ENCODE measurements around the gene CARD6. TPM values are rescaled to one million over a fixed set of nuclear protein-coding genes. Genes with fewer than 3 reads are reported as not detected.
A peak's percentile ranks its signal among the peaks of the same experiment; 100 is the strongest.

The CARD6 gene
- total and polyA plus RNA-seq, 9 of the 15 experiments (the other 6 are each of a cell fraction or from before 2014, with no cell fraction given): 3.5 to 8.3 (median 5.9) TPM

DNA sequence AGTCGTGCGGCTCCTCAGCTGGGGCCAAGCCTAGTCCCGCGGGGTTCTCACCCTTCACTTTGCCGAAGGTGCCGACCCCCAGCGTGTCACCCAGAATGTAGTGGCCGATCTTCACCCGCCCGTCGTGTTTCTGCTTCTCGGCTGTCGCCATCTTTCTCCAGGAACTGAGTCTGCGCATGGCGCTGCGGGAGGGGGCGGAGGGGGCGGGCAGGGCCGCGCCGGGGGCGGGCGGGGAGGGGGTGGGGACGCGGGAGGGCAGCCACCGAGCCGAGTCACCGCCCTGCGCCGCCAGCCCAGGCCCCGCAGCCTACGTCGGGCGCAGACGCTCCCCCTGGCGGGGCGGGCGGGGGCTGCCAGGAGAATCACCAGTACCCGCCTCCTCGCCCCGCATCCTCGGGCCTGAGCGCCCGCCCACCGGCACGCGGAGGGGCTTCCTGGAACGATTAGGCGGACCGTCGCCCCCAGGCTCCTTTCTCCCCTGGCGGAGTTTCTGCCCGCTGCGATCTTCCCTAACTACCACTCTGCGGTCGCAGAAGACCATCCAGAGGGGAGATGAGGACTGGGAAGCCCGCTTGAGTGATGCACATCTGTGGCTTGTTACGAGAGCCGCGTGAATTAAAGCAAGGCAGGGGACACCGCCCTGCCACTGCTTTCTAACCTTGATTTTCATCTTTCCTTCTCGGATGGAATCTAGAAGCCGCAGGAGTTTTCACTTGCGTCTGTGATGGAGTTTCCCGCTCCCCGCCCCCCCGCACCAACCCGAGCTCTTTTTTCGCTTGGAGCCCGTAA, 43.0 kb upstream of the CARD6 start, which contains the start of gene PRKAA1 (continued):
- TF ChIP-seq, protein P1, sequence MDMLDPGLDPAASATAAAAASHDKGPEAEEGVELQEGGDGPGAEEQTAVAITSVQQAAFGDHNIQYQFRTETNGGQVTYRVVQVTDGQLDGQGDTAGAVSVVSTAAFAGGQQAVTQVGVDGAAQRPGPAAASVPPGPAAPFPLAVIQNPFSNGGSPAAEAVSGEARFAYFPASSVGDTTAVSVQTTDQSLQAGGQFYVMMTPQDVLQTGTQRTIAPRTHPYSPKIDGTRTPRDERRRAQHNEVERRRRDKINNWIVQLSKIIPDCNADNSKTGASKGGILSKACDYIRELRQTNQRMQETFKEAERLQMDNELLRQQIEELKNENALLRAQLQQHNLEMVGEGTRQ (CRISPR knock-in tag; IDR thresholded peaks at IDR 0.05): no peak
- TF ChIP-seq NONO (IDR thresholded peaks at IDR 0.05; ENCODE audit: low read depth in 2 of 2, low read length in 1 of 2) (no peak), ZKSCAN8 (CRISPR knock-in tag; IDR thresholded peaks at IDR 0.05) (no peak), TGIF2 (CRISPR knock-in tag; IDR thresholded peaks at IDR 0.05) (no peak), ZNF830 (CRISPR knock-in tag; IDR thresholded peaks at IDR 0.05) (peak; percentile 34; the same call in 1 of the 2 replicates), ADNP (tag; IDR thresholded peaks at IDR 0.05) (no peak), NR1H2 (CRISPR knock-in tag; IDR thresholded peaks at IDR 0.05) (no peak), RBM25 (IDR thresholded peaks at IDR 0.05; ENCODE audit: low read depth, low read length, severe bottlenecking) (no peak), FUS (optimal IDR thresholded peaks at IDR 0.05; ENCODE audit: low read depth, low read length) (no peak), POLR2G (IDR thresholded peaks at IDR 0.05; ENCODE audit: low read depth, low read length) (peak; percentile 93), TFAM (CRISPR knock-in tag; conservative IDR thresholded peaks at IDR 0.05) (no peak), NR4A1 (CRISPR knock-in tag; IDR thresholded peaks at IDR 0.05) (peak; percentile 57; the same call in 1 of the 2 replicates), NR4A1 (tag; IDR thresholded peaks at IDR 0.05) (0 out of 2 replicates have a peak, but pooled peaks have one; percentile 42), PHF21A (IDR thresholded peaks at IDR 0.05; ENCODE audit: borderline replicate concordance, low read depth) (no peak), ZKSCAN1 (IDR thresholded peaks at IDR 0.05; ENCODE audit: low read depth, low read length) (no peak), MCM5 (IDR thresholded peaks at IDR 0.05; ENCODE audit: low read depth) (no peak), NCOA1 (IDR thresholded peaks at IDR 0.05; ENCODE audit: low read depth) (0 out of 2 replicates have a peak, but pooled peaks have one; percentile 38), ZNF644 (tag; IDR thresholded peaks at IDR 0.05; ENCODE audit: low read depth) (no peak), ZFP30 (CRISPR knock-in tag; IDR thresholded peaks at IDR 0.05; ENCODE audit: borderline replicate concordance) (no peak), NFIX (CRISPR knock-in tag; IDR thresholded peaks at IDR 0.05; ENCODE audit: low read depth) (no peak), MCM2 (IDR thresholded peaks at IDR 0.05; ENCODE audit: low read depth) (no peak)
- TF ChIP-seq, protein P2, sequence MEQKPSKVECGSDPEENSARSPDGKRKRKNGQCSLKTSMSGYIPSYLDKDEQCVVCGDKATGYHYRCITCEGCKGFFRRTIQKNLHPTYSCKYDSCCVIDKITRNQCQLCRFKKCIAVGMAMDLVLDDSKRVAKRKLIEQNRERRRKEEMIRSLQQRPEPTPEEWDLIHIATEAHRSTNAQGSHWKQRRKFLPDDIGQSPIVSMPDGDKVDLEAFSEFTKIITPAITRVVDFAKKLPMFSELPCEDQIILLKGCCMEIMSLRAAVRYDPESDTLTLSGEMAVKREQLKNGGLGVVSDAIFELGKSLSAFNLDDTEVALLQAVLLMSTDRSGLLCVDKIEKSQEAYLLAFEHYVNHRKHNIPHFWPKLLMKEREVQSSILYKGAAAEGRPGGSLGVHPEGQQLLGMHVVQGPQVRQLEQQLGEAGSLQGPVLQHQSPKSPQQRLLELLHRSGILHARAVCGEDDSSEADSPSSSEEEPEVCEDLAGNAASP (IDR thresholded peaks at IDR 0.05): no peak
- TF ChIP-seq, protein P3, sequence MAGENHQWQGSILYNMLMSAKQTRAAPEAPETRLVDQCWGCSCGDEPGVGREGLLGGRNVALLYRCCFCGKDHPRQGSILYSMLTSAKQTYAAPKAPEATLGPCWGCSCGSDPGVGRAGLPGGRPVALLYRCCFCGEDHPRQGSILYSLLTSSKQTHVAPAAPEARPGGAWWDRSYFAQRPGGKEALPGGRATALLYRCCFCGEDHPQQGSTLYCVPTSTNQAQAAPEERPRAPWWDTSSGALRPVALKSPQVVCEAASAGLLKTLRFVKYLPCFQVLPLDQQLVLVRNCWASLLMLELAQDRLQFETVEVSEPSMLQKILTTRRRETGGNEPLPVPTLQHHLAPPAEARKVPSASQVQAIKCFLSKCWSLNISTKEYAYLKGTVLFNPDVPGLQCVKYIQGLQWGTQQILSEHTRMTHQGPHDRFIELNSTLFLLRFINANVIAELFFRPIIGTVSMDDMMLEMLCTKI (IDR thresholded peaks at IDR 0.05; ENCODE audit: partially characterized antibody): no peak
- TF ChIP-seq, protein P4, sequence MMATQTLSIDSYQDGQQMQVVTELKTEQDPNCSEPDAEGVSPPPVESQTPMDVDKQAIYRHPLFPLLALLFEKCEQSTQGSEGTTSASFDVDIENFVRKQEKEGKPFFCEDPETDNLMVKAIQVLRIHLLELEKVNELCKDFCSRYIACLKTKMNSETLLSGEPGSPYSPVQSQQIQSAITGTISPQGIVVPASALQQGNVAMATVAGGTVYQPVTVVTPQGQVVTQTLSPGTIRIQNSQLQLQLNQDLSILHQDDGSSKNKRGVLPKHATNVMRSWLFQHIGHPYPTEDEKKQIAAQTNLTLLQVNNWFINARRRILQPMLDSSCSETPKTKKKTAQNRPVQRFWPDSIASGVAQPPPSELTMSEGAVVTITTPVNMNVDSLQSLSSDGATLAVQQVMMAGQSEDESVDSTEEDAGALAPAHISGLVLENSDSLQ (IDR thresholded peaks at IDR 0.05): peak; percentile 19
- TF ChIP-seq, protein P5, sequence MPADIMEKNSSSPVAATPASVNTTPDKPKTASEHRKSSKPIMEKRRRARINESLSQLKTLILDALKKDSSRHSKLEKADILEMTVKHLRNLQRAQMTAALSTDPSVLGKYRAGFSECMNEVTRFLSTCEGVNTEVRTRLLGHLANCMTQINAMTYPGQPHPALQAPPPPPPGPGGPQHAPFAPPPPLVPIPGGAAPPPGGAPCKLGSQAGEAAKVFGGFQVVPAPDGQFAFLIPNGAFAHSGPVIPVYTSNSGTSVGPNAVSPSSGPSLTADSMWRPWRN (IDR thresholded peaks at IDR 0.05; ENCODE audit: low read depth): no peak
